NK-92 treated with Interleukin-12 subunit alpha and Interleukin-12 subunit beta, amount 100 ng/mL, for 24 hours (cell line): ENCODE measurements around the gene GDF15.
"Not testable (repeated sequence)": the region's sequence is repeated elsewhere in the genome, so short reads cannot be mapped to it uniquely, and the experiment has no call there.

Source experiments
- DNase-seq: peaks from one replicate; lab custom pipeline; 2025; lab: John Stamatoyannopoulos, UW

GDF15 gene

GRCh38 chr19:18392417-18392816 is 6.5 kb downstream of the GDF15 start:
- no peak for DNase-seq

GRCh38 chr19:18392926-18393325 is 7.0 kb downstream of the GDF15 start:
- no peak for DNase-seq

- no peak for DNase-seq
Observed at GRCh38 chr19:18393836-18394235, 7.9 kb downstream of the GDF15 start.

- no peak for DNase-seq
Observed at GRCh38 chr19:18396471-18397241, 10.7 kb downstream of the GDF15 start.

GRCh38 chr19:18397242-18398202 is 11.6 kb downstream of the GDF15 start, which contains the start of gene LRRC25:
TSS of gene LRRC25 (minus strand) at chr19:18397622. CDS start at chr19:18396963, 659 bp downstream.
- DNase-seq = no peak

GRCh38 chr19:18399008-18399407 is 13.1 kb downstream of the GDF15 start:
- DNase-seq = no peak

- no peak for DNase-seq
Observed at GRCh38 chr19:18401580-18402112, 15.7 kb downstream of the GDF15 start.

GRCh38 chr19:18402455-18403248 is 16.7 kb downstream of the GDF15 start:
- DNase-seq = not testable (repeated sequence)

GRCh38 chr19:18405754-18406153 is 19.8 kb downstream of the GDF15 start:
- DNase-seq = not testable (repeated sequence)

- DNase-seq = no peak
Observed at GRCh38 chr19:18406749-18407148, 20.8 kb downstream of the GDF15 start.

- no peak for DNase-seq
Observed at GRCh38 chr19:18408053-18408476, 22.1 kb downstream of the GDF15 start.

- DNase-seq = no peak
Observed at GRCh38 chr19:18412610-18413239, 26.8 kb downstream of the GDF15 start.

GRCh38 chr19:18414504-18415177 is 28.7 kb downstream of the GDF15 start:
- DNase-seq = peak; percentile 20

- DNase-seq = no peak
Observed at GRCh38 chr19:18415178-18415867, 29.4 kb downstream of the GDF15 start.

GRCh38 chr19:18416778-18417249 is 30.9 kb downstream of the GDF15 start:
- DNase-seq = no peak

- no peak for DNase-seq
Observed at GRCh38 chr19:18417250-18418028, 31.5 kb downstream of the GDF15 start.

GRCh38 chr19:18418029-18418482 is 32.1 kb downstream of the GDF15 start:
- DNase-seq = no peak

- no peak for DNase-seq
Observed at GRCh38 chr19:18418483-18419194, 32.7 kb downstream of the GDF15 start.
